ENCODE results near the gene KCNJ18. TPM values are rescaled to one million over a fixed set of nuclear protein-coding genes. Genes with fewer than 3 reads are reported as not detected.

KCNJ18 gene
- polyA plus RNA-seq, 1 donor from 2014 or later, result not detected

DNA sequence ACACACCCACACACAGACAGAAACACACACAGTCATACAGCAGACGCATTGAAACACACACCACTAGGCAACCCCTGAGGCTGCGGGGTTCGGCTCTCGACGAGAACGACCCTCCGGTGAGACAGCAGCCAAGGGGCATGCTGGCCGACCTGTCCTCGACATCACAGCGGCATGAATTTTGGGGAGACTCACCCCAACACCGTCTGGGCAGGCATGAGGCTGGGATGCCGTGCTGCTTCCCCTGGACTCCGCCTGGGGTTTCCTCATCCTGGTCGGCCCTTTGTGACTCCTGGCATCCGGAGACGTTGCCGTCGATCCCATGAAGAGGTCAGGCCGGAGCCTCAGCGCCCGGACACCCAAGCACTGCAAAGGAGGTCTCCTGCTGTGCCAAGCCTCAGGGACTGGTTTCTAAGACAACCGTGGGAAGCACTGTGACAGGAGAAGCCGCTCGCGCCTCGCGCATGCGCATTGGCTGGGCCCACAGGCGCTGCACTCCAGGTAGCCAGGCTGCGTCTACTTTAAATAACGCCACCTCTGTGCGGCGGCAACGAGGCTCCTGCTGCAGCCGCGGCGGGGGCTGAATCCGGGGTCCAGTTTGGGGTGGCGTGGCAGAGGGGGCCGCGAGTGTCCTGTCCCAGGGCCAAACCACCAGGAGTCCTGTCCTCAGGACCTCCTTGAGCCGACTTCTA is 13.8 kb upstream of the KCNJ18 start:
- H3F3A ChIP-seq (ENCODE audit: insufficient read depth, low read length, poor library complexity, severe bottlenecking), result no peaks in the 10 kb centered on the region
- no peaks in the 10 kb centered on the region for H3K27me3 ChIP-seq (ENCODE audit: insufficient read depth, low read depth, low read length)
- H4K20me1 ChIP-seq (ENCODE audit: insufficient read depth), result no peaks in the 10 kb centered on the region
- H3K79me2 ChIP-seq (replicated peaks; ENCODE audit: insufficient read depth, low read length), result no peaks in the 10 kb centered on the region
- no peaks in the 10 kb centered on the region for H3K36me3 ChIP-seq (ENCODE audit: insufficient read depth, low read length)
- H3K9me3 ChIP-seq (ENCODE audit: low read length), result no peaks in the 10 kb centered on the region
- H3K27ac ChIP-seq (ENCODE audit: low read length), result no peak overlapping the region
- H3K9ac ChIP-seq (ENCODE audit: low read length), result no peak overlapping the region
- no peak overlapping the region for H3K4me3 ChIP-seq (ENCODE audit: low read length)
- H3K9me2 ChIP-seq (ENCODE audit: insufficient read depth, low read length), result no peaks in the 10 kb centered on the region
- H2AFZ ChIP-seq (ENCODE audit: low read depth, low read length), result no peak overlapping the region
- H3K4me2 ChIP-seq (ENCODE audit: low read length), result no peak overlapping the region
- TF ChIP-seq RAD21 (conservative IDR thresholded peaks at IDR 0.05) (no peak), SMC3 (conservative IDR thresholded peaks at IDR 0.05; ENCODE audit: poor library complexity) (no peak), EZH2 (IDR thresholded peaks at IDR 0.05; ENCODE audit: borderline replicate concordance, insufficient read depth, low read length, poor library complexity, severe bottlenecking) (no peak), EP300 (conservative IDR thresholded peaks at IDR 0.05; ENCODE audit: poor library complexity, severe bottlenecking) (no peak), TAF1 (IDR thresholded peaks at IDR 0.05; ENCODE audit: low read depth) (no peak), POLR2AphosphoS5 (IDR thresholded peaks at IDR 0.05) (no peak), MXI1 (conservative IDR thresholded peaks at IDR 0.05; ENCODE audit: poor library complexity, severe bottlenecking) (no peak)
- TF ChIP-seq, protein P1, sequence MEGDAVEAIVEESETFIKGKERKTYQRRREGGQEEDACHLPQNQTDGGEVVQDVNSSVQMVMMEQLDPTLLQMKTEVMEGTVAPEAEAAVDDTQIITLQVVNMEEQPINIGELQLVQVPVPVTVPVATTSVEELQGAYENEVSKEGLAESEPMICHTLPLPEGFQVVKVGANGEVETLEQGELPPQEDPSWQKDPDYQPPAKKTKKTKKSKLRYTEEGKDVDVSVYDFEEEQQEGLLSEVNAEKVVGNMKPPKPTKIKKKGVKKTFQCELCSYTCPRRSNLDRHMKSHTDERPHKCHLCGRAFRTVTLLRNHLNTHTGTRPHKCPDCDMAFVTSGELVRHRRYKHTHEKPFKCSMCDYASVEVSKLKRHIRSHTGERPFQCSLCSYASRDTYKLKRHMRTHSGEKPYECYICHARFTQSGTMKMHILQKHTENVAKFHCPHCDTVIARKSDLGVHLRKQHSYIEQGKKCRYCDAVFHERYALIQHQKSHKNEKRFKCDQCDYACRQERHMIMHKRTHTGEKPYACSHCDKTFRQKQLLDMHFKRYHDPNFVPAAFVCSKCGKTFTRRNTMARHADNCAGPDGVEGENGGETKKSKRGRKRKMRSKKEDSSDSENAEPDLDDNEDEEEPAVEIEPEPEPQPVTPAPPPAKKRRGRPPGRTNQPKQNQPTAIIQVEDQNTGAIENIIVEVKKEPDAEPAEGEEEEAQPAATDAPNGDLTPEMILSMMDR (IDR thresholded peaks at IDR 0.05; ENCODE audit: poor library complexity, severe bottlenecking), result no peak
- TF ChIP-seq, protein P2, sequence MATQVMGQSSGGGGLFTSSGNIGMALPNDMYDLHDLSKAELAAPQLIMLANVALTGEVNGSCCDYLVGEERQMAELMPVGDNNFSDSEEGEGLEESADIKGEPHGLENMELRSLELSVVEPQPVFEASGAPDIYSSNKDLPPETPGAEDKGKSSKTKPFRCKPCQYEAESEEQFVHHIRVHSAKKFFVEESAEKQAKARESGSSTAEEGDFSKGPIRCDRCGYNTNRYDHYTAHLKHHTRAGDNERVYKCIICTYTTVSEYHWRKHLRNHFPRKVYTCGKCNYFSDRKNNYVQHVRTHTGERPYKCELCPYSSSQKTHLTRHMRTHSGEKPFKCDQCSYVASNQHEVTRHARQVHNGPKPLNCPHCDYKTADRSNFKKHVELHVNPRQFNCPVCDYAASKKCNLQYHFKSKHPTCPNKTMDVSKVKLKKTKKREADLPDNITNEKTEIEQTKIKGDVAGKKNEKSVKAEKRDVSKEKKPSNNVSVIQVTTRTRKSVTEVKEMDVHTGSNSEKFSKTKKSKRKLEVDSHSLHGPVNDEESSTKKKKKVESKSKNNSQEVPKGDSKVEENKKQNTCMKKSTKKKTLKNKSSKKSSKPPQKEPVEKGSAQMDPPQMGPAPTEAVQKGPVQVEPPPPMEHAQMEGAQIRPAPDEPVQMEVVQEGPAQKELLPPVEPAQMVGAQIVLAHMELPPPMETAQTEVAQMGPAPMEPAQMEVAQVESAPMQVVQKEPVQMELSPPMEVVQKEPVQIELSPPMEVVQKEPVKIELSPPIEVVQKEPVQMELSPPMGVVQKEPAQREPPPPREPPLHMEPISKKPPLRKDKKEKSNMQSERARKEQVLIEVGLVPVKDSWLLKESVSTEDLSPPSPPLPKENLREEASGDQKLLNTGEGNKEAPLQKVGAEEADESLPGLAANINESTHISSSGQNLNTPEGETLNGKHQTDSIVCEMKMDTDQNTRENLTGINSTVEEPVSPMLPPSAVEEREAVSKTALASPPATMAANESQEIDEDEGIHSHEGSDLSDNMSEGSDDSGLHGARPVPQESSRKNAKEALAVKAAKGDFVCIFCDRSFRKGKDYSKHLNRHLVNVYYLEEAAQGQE (IDR thresholded peaks at IDR 0.05; ENCODE audit: borderline replicate concordance), result no peak

DNA sequence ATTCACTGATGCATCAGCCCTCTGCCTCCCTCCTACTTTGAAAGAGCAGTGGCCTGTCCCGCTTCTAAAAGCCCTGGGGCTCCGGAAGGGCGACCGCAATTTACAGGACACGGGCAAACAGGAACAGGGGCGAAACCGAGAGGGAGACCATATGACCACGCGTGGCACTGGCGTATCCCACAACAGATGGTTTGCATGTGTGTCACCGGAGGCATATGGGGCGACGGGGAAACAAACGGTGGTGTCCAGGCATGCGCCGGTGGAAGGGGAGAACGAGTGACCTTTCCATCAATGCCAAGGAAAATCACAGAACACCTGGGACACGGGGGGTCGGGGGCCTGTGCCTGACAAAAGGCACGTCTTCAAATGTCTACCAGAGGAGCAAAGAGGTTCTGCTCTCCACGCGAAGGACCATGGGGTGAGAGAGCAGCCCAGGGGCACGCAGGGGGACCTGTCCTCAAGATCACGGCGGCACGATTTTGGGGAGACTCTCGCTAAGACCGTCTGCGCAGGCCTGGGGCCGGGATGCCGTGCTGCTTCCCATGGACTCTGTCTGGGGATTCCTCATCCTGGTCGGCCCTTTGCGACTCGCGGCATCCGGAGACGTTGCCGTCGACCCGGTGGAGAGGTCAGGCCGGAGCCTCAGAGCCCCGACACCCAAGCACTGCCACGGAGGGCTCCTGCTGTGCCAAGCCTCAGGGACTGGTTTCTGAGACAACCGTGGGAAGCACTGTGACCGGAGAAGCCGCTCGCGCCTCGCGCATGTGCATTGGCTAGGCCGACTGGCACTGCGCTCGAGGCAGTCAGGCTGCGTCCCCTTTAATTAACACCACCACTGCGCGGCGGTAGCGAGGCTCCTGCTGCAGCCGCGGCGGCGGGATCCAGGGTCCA is 12.8 kb upstream of the KCNJ18 start:
- no peaks in the 10 kb centered on the region for H3K27me3 ChIP-seq (ENCODE audit: insufficient read depth, low read depth, low read length)
- no peak overlapping the region for H3K4me3 ChIP-seq (ENCODE audit: low read length)
- no peaks in the 10 kb centered on the region for H3K79me2 ChIP-seq (replicated peaks; ENCODE audit: insufficient read depth, low read length)
- H4K20me1 ChIP-seq (ENCODE audit: insufficient read depth), result no peaks in the 10 kb centered on the region
- no peaks in the 10 kb centered on the region for H3K36me3 ChIP-seq (ENCODE audit: insufficient read depth, low read length)
- no peaks in the 10 kb centered on the region for H3F3A ChIP-seq (ENCODE audit: insufficient read depth, low read length, poor library complexity, severe bottlenecking)
- H3K9me2 ChIP-seq (ENCODE audit: insufficient read depth, low read length), result no peaks in the 10 kb centered on the region
- H3K9me3 ChIP-seq (ENCODE audit: low read length), result no peaks in the 10 kb centered on the region
- no peak overlapping the region for H2AFZ ChIP-seq (ENCODE audit: low read depth, low read length)
- no peak overlapping the region for H3K4me2 ChIP-seq (ENCODE audit: low read length)
- TF ChIP-seq MXI1 (conservative IDR thresholded peaks at IDR 0.05; ENCODE audit: poor library complexity, severe bottlenecking) (no peak), EZH2 (IDR thresholded peaks at IDR 0.05; ENCODE audit: borderline replicate concordance, insufficient read depth, low read length, poor library complexity, severe bottlenecking) (no peak), TAF1 (IDR thresholded peaks at IDR 0.05; ENCODE audit: low read depth) (no peak), POLR2AphosphoS5 (IDR thresholded peaks at IDR 0.05) (no peak), RAD21 (conservative IDR thresholded peaks at IDR 0.05) (no peak), EP300 (conservative IDR thresholded peaks at IDR 0.05; ENCODE audit: poor library complexity, severe bottlenecking) (no peak), SMC3 (conservative IDR thresholded peaks at IDR 0.05; ENCODE audit: poor library complexity) (no peak)
- TF ChIP-seq, protein P1 (IDR thresholded peaks at IDR 0.05; ENCODE audit: poor library complexity, severe bottlenecking), result no peak
- TF ChIP-seq, protein P2 (IDR thresholded peaks at IDR 0.05; ENCODE audit: borderline replicate concordance), result no peak
- H3K9ac ChIP-seq (ENCODE audit: low read length), result no peak overlapping the region
- no peak overlapping the region for H3K27ac ChIP-seq (ENCODE audit: low read length)
